Uterus (tissue), 2 donors: ENCODE results near the gene SEPHS1.

Experiments
- CTCF ChIP-seq, 4 experiments: fragments of 200-600 bp in 2 of 4; fragments of 450-650 bp in 2 of 4; sonication (generic) in 2 of 4; IDR thresholded peaks; one replicate each; pipeline ENCODE4 v1.5.1; 2016 to 2019; ENCODE audit warnings: antibody characterized with exemption in 4 of 4, mild to moderate bottlenecking in 2 of 4, moderate library complexity in 1 of 4
- POLR2A ChIP-seq, 2 donors: fragments of 450-650 bp; IDR thresholded peaks; one replicate each; pipeline ENCODE4 v1.6.1; 2016; ENCODE audit warnings: antibody characterized with exemption in 2 of 2, mild to moderate bottlenecking in 1 of 2, moderate library complexity in 1 of 2

GRCh38 chr10:13306103-13306502 is 42.0 kb downstream of the SEPHS1 start:
- TF ChIP-seq CTCF (IDR thresholded peaks at IDR 0.05) = no peak
- no peak for TF ChIP-seq POLR2A (IDR thresholded peaks at IDR 0.05)
